Vagina (tissue), 2 donors: ENCODE results near the gene ROPN1L. TPM values are rescaled to one million over a fixed set of nuclear protein-coding genes. Genes with fewer than 3 reads are reported as not detected.

Experiments used
- DNase-seq, 2 donors: peaks; one replicate each; pipeline ENCODE4 v3.0.0-alpha.2; 2017; ENCODE audit errors: extremely low spot score in 2 of 2
- H3K27ac ChIP-seq: fragments of 200-600 bp; sonication (generic); one replicate; pipeline ENCODE4 v1.5.1; 2019
- H3K27me3 ChIP-seq: fragments of 200-600 bp; sonication (generic); one replicate; pipeline ENCODE4 v1.5.1; 2019
- H3K36me3 ChIP-seq, 2 donors: fragments of 200-600 bp; sonication (generic); one replicate each; pipeline ENCODE4 v1.5.1; 2017 to 2019
- H3K4me1 ChIP-seq: fragments of 200-600 bp; sonication (generic); one replicate; pipeline ENCODE4 v1.5.1; 2019
- H3K4me3 ChIP-seq, 2 donors: fragments of 200-600 bp; sonication (generic); 1 replicate in 1 of 2; 2 replicates in 1 of 2; pipeline ENCODE4 v1.5.1; 2016 to 2019
- H3K9me3 ChIP-seq: fragments of 200-600 bp; sonication (generic); one replicate; pipeline ENCODE4 v1.5.1; 2019
- CTCF ChIP-seq, 3 experiments: fragments of 450-650 bp in 2 of 3; fragments of 200-600 bp in 1 of 3; sonication (generic) in 1 of 3; IDR thresholded peaks; one replicate each; pipeline ENCODE4 v1.5.1; 2017 to 2019; ENCODE audit warnings: antibody characterized with exemption in 3 of 3, mild to moderate bottlenecking in 2 of 3, moderate library complexity in 2 of 3
- POLR2A ChIP-seq, 2 donors: fragments of 450-650 bp; IDR thresholded peaks; one replicate each; pipeline ENCODE4 v1.6.1; 2017; ENCODE audit warnings: antibody characterized with exemption in 2 of 2, mild to moderate bottlenecking in 2 of 2, moderate library complexity in 2 of 2
- POLR2AphosphoS5 ChIP-seq, 2 donors: sonication (generic); formaldehyde crosslinking; IDR thresholded peaks; one replicate each; pipeline ENCODE4 v1.9.0; 2017; ENCODE audit warnings: antibody characterized with exemption in 2 of 2, mild to moderate bottlenecking in 2 of 2, low read depth in 1 of 2; ENCODE audit not compliant: insufficient read depth in 1 of 2
- intact Hi-C: fragments of 100-400 bp; cut with DNase I; formaldehyde crosslinking; loops from one replicate; pipeline ENCODE4 v1.15.1; 2023
- total RNA-seq: library from RNA; depleted of rRNA; stranded (reverse); fragments of >200 nt; gene quantifications from one replicate; pipeline ENCODE4 v1.2.3, GENCODE V29; 2016

The ROPN1L gene
- total RNA-seq, 1 donor from 2014 or later: 4.2 TPM

GRCh38 chr5:10445352-10445751 lies 3.7 kb downstream of the ROPN1L start:
- intact Hi-C loops: no loop called here
- TF ChIP-seq POLR2A (IDR thresholded peaks at IDR 0.05) (no peak), CTCF (IDR thresholded peaks at IDR 0.05) (no peak), POLR2AphosphoS5 (IDR thresholded peaks at IDR 0.05; ENCODE audit: insufficient read depth in 1 of 2, low read depth in 1 of 2) (no peak)
- H3K27ac ChIP-seq: no peak overlapping the region
- peaks cover 10% of the 10 kb centered on the region for H3K4me1 ChIP-seq
- H3K9me3 ChIP-seq: no peaks in the 10 kb centered on the region
- H3K4me3 ChIP-seq: no peak overlapping the region
- no peaks in the 10 kb centered on the region for H3K27me3 ChIP-seq
- no peak for DNase-seq
- no peaks in the 10 kb centered on the region for H3K36me3 ChIP-seq

- H3K9me3 ChIP-seq: no peaks in the 10 kb centered on the region
- H3K4me3 ChIP-seq: no peak overlapping the region
- H3K4me1 ChIP-seq: peaks cover 10% of the 10 kb centered on the region
- intact Hi-C loops: no loop called here
- no peaks in the 10 kb centered on the region for H3K27me3 ChIP-seq
- DNase-seq: no peak
- H3K36me3 ChIP-seq: no peaks in the 10 kb centered on the region
- no peak overlapping the region for H3K27ac ChIP-seq
- TF ChIP-seq POLR2A (IDR thresholded peaks at IDR 0.05) (no peak), CTCF (IDR thresholded peaks at IDR 0.05) (no peak), POLR2AphosphoS5 (IDR thresholded peaks at IDR 0.05; ENCODE audit: insufficient read depth in 1 of 2, low read depth in 1 of 2) (no peak)
Measured at GRCh38 chr5:10446490-10446889, 4.8 kb downstream of the ROPN1L start.

- H3K9me3 ChIP-seq: no peaks in the 10 kb centered on the region
- no peak for DNase-seq
- H3K4me1 ChIP-seq: peaks cover 9% of the 10 kb centered on the region
- no peaks in the 10 kb centered on the region for H3K27me3 ChIP-seq
- no peaks in the 10 kb centered on the region for H3K36me3 ChIP-seq
- intact Hi-C loops: no loop called here
- TF ChIP-seq POLR2AphosphoS5 (IDR thresholded peaks at IDR 0.05; ENCODE audit: insufficient read depth in 1 of 2, low read depth in 1 of 2) (no peak), CTCF (IDR thresholded peaks at IDR 0.05) (no peak), POLR2A (IDR thresholded peaks at IDR 0.05) (no peak)
- no peak overlapping the region for H3K27ac ChIP-seq
- no peak overlapping the region for H3K4me3 ChIP-seq
Measured at GRCh38 chr5:10447041-10447440, 5.4 kb downstream of the ROPN1L start.

- no peaks in the 10 kb centered on the region for H3K27me3 ChIP-seq
- no peaks in the 10 kb centered on the region for H3K9me3 ChIP-seq
- no peak overlapping the region for H3K27ac ChIP-seq
- DNase-seq: peak in 1 of 2 donors; percentile 40
- TF ChIP-seq POLR2AphosphoS5 (IDR thresholded peaks at IDR 0.05; ENCODE audit: insufficient read depth in 1 of 2, low read depth in 1 of 2): no peak
- TF ChIP-seq POLR2A (IDR thresholded peaks at IDR 0.05): no peak
- TF ChIP-seq CTCF (IDR thresholded peaks at IDR 0.05): no peak
- intact Hi-C loops: no loop called here
- H3K4me1 ChIP-seq: no peaks in the 10 kb centered on the region
- no peaks in the 10 kb centered on the region for H3K36me3 ChIP-seq
- H3K4me3 ChIP-seq: no peak overlapping the region
Measured at GRCh38 chr5:10448754-10449360, 7.2 kb downstream of the ROPN1L start.

GRCh38 chr5:10451137-10451824 lies 9.6 kb downstream of the ROPN1L start:
- H3K36me3 ChIP-seq: no peaks in the 10 kb centered on the region
- no peak overlapping the region for H3K4me3 ChIP-seq
- no peaks in the 10 kb centered on the region for H3K9me3 ChIP-seq
- H3K27me3 ChIP-seq: no peaks in the 10 kb centered on the region
- H3K4me1 ChIP-seq: peaks cover 11% of the 10 kb centered on the region
- intact Hi-C loops: loop anchor here (10.0 kb wide), 1 partner anchor 114 kb away; the partner anchor contains the start of gene ANKRD33B
- no peak for TF ChIP-seq CTCF (IDR thresholded peaks at IDR 0.05)
- no peak for TF ChIP-seq POLR2AphosphoS5 (IDR thresholded peaks at IDR 0.05; ENCODE audit: insufficient read depth in 1 of 2, low read depth in 1 of 2)
- TF ChIP-seq POLR2A (IDR thresholded peaks at IDR 0.05): no peak
- H3K27ac ChIP-seq: no peak overlapping the region
- DNase-seq: peak in 1 of 2 donors; percentile 52
